ENCODE data around the gene DYNLT4. TPM values are rescaled to one million over a fixed set of nuclear protein-coding genes. Genes with fewer than 3 reads are reported as not detected.
"Not testable (repeated sequence)": the region's sequence is repeated elsewhere in the genome, so short reads cannot be mapped to it uniquely, and the experiment has no call there.

Gene DYNLT4
- total and polyA plus RNA-seq, 10 donors: 0.15 to 2.1 (median 0.82) TPM; not detected in 3

- peak overlapping the region; percentile 8 to 75 (median 48) for H3K4me3 ChIP-seq
- TF ChIP-seq POLR2AphosphoS5 (IDR thresholded peaks at IDR 0.05) (no peak), POLR2A (IDR thresholded peaks at IDR 0.05) (no peak), CTCF (IDR thresholded peaks at IDR 0.05 in 8 of 11, conservative IDR thresholded peaks at IDR 0.05 in 3 of 11) (no peak)
- DNase-seq: no peak
- H3K4me1 ChIP-seq: peaks cover 2 to 45% (median 35%) of the 10 kb centered on the region in 6 donors
- intact Hi-C loops (cut with DNase I; ENCODE audit: low total_unique reads): no loop called here
- WGBS, 5 donors: 0 to 2% (median 1%) methylated on average over 13 of the region's 13 CpGs
- H3K27ac ChIP-seq: peak overlapping the region; percentile 94 to 99 (median 97)
- no peaks in the 10 kb centered on the region for H3K9me3 ChIP-seq
- no peaks in the 10 kb centered on the region for H3K27me3 ChIP-seq (replicated peaks in 1 of 7)
- H3K36me3 ChIP-seq: no peaks in the 10 kb centered on the region
Observed at GRCh38 chr1:44819196-44819607, 12.1 kb upstream of the DYNLT4 start.

GRCh38 chr1:44817771-44818495, 10.8 kb upstream of the DYNLT4 start:
- DNase-seq: peak; percentile 40
- Histone ChIP-seq H3K4me1 (peaks cover 3 to 58% (median 45%) of the 10 kb centered on the region in 6 donors), H3K9me3 (no peaks in the 10 kb centered on the region), H3K4me3 (no peak overlapping the region), H3K36me3 (no peaks in the 10 kb centered on the region), H3K27me3 (replicated peaks in 1 of 7) (no peaks in the 10 kb centered on the region), H3K27ac (peak overlapping the region in 1 of 8 donors; percentile 96)
- 93 to 96% (median 96%) methylated on average over 11 of the region's 11 CpGs for WGBS, 5 donors
- TF ChIP-seq POLR2A (IDR thresholded peaks at IDR 0.05) (no peak), POLR2AphosphoS5 (IDR thresholded peaks at IDR 0.05) (no peak), CTCF (IDR thresholded peaks at IDR 0.05 in 8 of 11, conservative IDR thresholded peaks at IDR 0.05 in 3 of 11) (no peak)
- intact Hi-C loops (cut with DNase I; ENCODE audit: low total_unique reads): no loop called here

GRCh38 chr1:44817307-44817706, 10.2 kb upstream of the DYNLT4 start:
- no peak overlapping the region for H3K27ac ChIP-seq
- DNase-seq: no peak
- intact Hi-C loops (cut with DNase I; ENCODE audit: low total_unique reads): no loop called here
- H3K4me3 ChIP-seq: no peak overlapping the region
- H3K9me3 ChIP-seq: no peaks in the 10 kb centered on the region
- no peaks in the 10 kb centered on the region for H3K36me3 ChIP-seq
- TF ChIP-seq CTCF (IDR thresholded peaks at IDR 0.05 in 8 of 11, conservative IDR thresholded peaks at IDR 0.05 in 3 of 11): no peak
- TF ChIP-seq POLR2AphosphoS5 (IDR thresholded peaks at IDR 0.05): no peak
- no peaks in the 10 kb centered on the region for H3K27me3 ChIP-seq (replicated peaks in 1 of 7)
- peaks cover 3 to 64% (median 50%) of the 10 kb centered on the region in 6 donors for H3K4me1 ChIP-seq
- 90 to 98% (median 92%) methylated on average over 2 of the region's 2 CpGs for WGBS, 5 donors

GRCh38 chr1:44815926-44816325, 8.8 kb upstream of the DYNLT4 start:
- H3K27ac ChIP-seq; H3K36me3 ChIP-seq; H3K27me3 ChIP-seq (replicated peaks in 1 of 7); H3K4me3 ChIP-seq; H3K9me3 ChIP-seq; intact Hi-C loops (cut with DNase I; ENCODE audit: low total_unique reads): not testable (repeated sequence)
- 82 to 98% (median 90%) methylated on average over 9 of the region's 9 CpGs for WGBS, 5 donors
- H3K4me1 ChIP-seq: peaks cover 7 to 74% (median 60%) of the 10 kb centered on the region in 6 donors
- DNase-seq: peak; percentile 55

Measured in spleen (tissue), 11 donors.